WTC11 (cell line): ENCODE measurements around the gene CPD. TPM values are rescaled to one million over a fixed set of nuclear protein-coding genes. Genes with fewer than 3 reads are reported as not detected.

Source experiments
- ATAC-seq: fragments of 200-7000 bp; cut with Tn5 transposase; 2 replicates; pipeline ENCODE4 v1.10.0; 2021; ENCODE audit warnings: mild to moderate bottlenecking, moderate library complexity
- CTCF ChIA-PET: fragments of 300-600 bp; sonication (Branson Sonifier 250); formaldehyde crosslinking; loops from one replicate; lab custom pipeline; 2021; ENCODE audit warnings: antibody characterized with exemption; lab: Charles Lee
- POLR2A ChIA-PET: fragments of 350-600 bp; sonication (Branson Sonifier 250); formaldehyde crosslinking; loops from one replicate; lab custom pipeline; 2021; ENCODE audit warnings: antibody characterized with exemption; lab: Charles Lee
- DNase-seq: peaks from one replicate; pipeline ENCODE4 v3.0.0; 2021; ENCODE audit warnings: low spot score
- H3K27ac Mint-ChIP-seq: 2 replicates; pipeline ENCODE4 v1.8.0; 2021; ENCODE audit warnings: mixed read lengths
- H3K27me3 Mint-ChIP-seq: 2 replicates; pipeline ENCODE4 v1.8.0; 2021; ENCODE audit warnings: low read depth, mild to moderate bottlenecking, moderate library complexity, mixed read lengths
- H3K36me3 Mint-ChIP-seq: 2 replicates; pipeline ENCODE4 v1.8.0; 2021; ENCODE audit warnings: mixed read lengths
- H3K4me1 Mint-ChIP-seq: 2 replicates; pipeline ENCODE4 v1.8.0; 2022; ENCODE audit warnings: mixed read lengths
- H3K4me3 Mint-ChIP-seq: 2 replicates; pipeline ENCODE4 v1.8.0; 2021; ENCODE audit warnings: mild to moderate bottlenecking, moderate library complexity, mixed read lengths
- H3K9me3 Mint-ChIP-seq: 2 replicates; pipeline ENCODE4 v1.8.0; 2021; ENCODE audit warnings: mixed read lengths
- ATF6 ChIP-seq: sonication (generic); formaldehyde crosslinking; IDR thresholded peaks from 2 replicates; pipeline ENCODE4 v1.8.1; 2023; ENCODE audit warnings: mild to moderate bottlenecking, missing genetic modification reagents
- ELF4 ChIP-seq: sonication (generic); formaldehyde crosslinking; IDR thresholded peaks from 2 replicates; pipeline ENCODE4 v1.8.1; 2022; ENCODE audit warnings: low read depth, mild to moderate bottlenecking, moderate library complexity, missing genetic modification reagents
- ERG ChIP-seq: fragments of 250-450 bp; sonication (Bioruptor Pico); IDR thresholded peaks from 2 replicates; pipeline ENCODE4 v1.8.0; 2021; ENCODE audit warnings: mild to moderate bottlenecking
- FOXK1 ChIP-seq: sonication (generic); formaldehyde crosslinking; IDR thresholded peaks from 2 replicates; pipeline ENCODE4 v1.8.0; 2022; ENCODE audit warnings: mild to moderate bottlenecking, moderate library complexity, missing genetic modification reagents
- FOXP4 ChIP-seq: sonication (generic); formaldehyde crosslinking; IDR thresholded peaks from 2 replicates; pipeline ENCODE4 v1.8.0; 2022; ENCODE audit warnings: mild to moderate bottlenecking, missing genetic modification reagents
- GRHL2 ChIP-seq: fragments of 250-450 bp; sonication (Bioruptor Pico); IDR thresholded peaks from 2 replicates; pipeline ENCODE4 v1.8.0; 2022; ENCODE audit warnings: mild to moderate bottlenecking, moderate library complexity; ENCODE audit not compliant: insufficient replicate concordance, severe bottlenecking
- JUN ChIP-seq: sonication (generic); formaldehyde crosslinking; IDR thresholded peaks from 2 replicates; pipeline ENCODE4 v1.8.0; 2023; ENCODE audit warnings: mild to moderate bottlenecking, missing genetic modification reagents
- NFYB ChIP-seq: sonication (generic); formaldehyde crosslinking; conservative IDR thresholded peaks from 2 replicates; pipeline ENCODE4 v1.8.0; 2022; ENCODE audit warnings: low read depth, missing genetic modification reagents
- NR2C2 ChIP-seq: sonication (generic); formaldehyde crosslinking; IDR thresholded peaks from 2 replicates; pipeline ENCODE4 v1.8.0; 2022; ENCODE audit warnings: mild to moderate bottlenecking, missing genetic modification reagents
- SMAD4 ChIP-seq: sonication (generic); formaldehyde crosslinking; IDR thresholded peaks from 2 replicates; pipeline ENCODE4 v1.8.0; 2022; ENCODE audit warnings: mild to moderate bottlenecking, missing genetic modification reagents
- TEAD1 ChIP-seq: sonication (generic); formaldehyde crosslinking; IDR thresholded peaks from 2 replicates; pipeline ENCODE4 v1.8.0; 2022; ENCODE audit warnings: mild to moderate bottlenecking, missing genetic modification reagents
- TP53 ChIP-seq: sonication (generic); formaldehyde crosslinking; IDR thresholded peaks from 2 replicates; pipeline ENCODE4 v1.8.1; 2023; ENCODE audit warnings: mild to moderate bottlenecking, missing genetic modification reagents
- ZNF121 ChIP-seq: sonication (generic); formaldehyde crosslinking; IDR thresholded peaks from 2 replicates; pipeline ENCODE4 v1.8.0; 2023; ENCODE audit warnings: missing genetic modification reagents
- ZNF219 ChIP-seq: sonication (generic); formaldehyde crosslinking; IDR thresholded peaks from 2 replicates; pipeline ENCODE4 v1.8.0; 2023; ENCODE audit warnings: missing genetic modification reagents, mild to moderate bottlenecking, borderline replicate concordance
- ZNF263 ChIP-seq: sonication (generic); formaldehyde crosslinking; IDR thresholded peaks from 2 replicates; pipeline ENCODE4 v1.8.1; 2022; ENCODE audit warnings: low read depth, mild to moderate bottlenecking, moderate library complexity, missing genetic modification reagents
- ZNF423 ChIP-seq: fragments of 250-450 bp; sonication (Bioruptor Pico); IDR thresholded peaks from 2 replicates; pipeline ENCODE4 v2.1.2; 2022; ENCODE audit warnings: mild to moderate bottlenecking, moderate library complexity
- total RNA-seq: library from RNA; stranded (reverse); gene quantifications from 3 replicates; pipeline ENCODE4 v1.2.3, GENCODE V29; 2021
- TF ChIP-seq, protein P1 (sequence below): fragments of 250-450 bp; sonication (Bioruptor Pico); conservative IDR thresholded peaks from 2 replicates; pipeline ENCODE4 v1.9.0; 2021; ENCODE audit warnings: mild to moderate bottlenecking
- TF ChIP-seq, protein P2 (sequence below): sonication (generic); formaldehyde crosslinking; IDR thresholded peaks from 2 replicates; pipeline ENCODE4 v1.8.0; 2022; ENCODE audit warnings: mild to moderate bottlenecking, missing genetic modification reagents
- TF ChIP-seq, protein P3 (sequence below): sonication (generic); formaldehyde crosslinking; IDR thresholded peaks from 2 replicates; pipeline ENCODE4 v1.8.0; 2022; ENCODE audit warnings: mild to moderate bottlenecking, missing genetic modification reagents

The CPD gene
- total RNA-seq, 1 experiment from 2014 or later = 36.1 TPM

- CTCF ChIA-PET = no interaction called here
- H3K36me3 Mint-ChIP-seq = peaks cover 4% of the 10 kb centered on the region
- POLR2A ChIA-PET = no interaction called here
- ATAC-seq (no peak), DNase-seq (no peak)
- H3K4me3 Mint-ChIP-seq = no peak overlapping the region
- peaks cover 16% of the 10 kb centered on the region for H3K4me1 Mint-ChIP-seq
- H3K27me3 Mint-ChIP-seq = no peaks in the 10 kb centered on the region
- TF ChIP-seq ZNF121 (CRISPR knock-in tag) = no peak
- TF ChIP-seq GRHL2 (CRISPR knock-in tag) = no peak
- no peak for TF ChIP-seq ZNF423 (CRISPR knock-in tag)
- TF ChIP-seq FOXK1 = no peak
- TF ChIP-seq ZNF219 (CRISPR knock-in tag) = no peak
- TF ChIP-seq, protein P1, sequence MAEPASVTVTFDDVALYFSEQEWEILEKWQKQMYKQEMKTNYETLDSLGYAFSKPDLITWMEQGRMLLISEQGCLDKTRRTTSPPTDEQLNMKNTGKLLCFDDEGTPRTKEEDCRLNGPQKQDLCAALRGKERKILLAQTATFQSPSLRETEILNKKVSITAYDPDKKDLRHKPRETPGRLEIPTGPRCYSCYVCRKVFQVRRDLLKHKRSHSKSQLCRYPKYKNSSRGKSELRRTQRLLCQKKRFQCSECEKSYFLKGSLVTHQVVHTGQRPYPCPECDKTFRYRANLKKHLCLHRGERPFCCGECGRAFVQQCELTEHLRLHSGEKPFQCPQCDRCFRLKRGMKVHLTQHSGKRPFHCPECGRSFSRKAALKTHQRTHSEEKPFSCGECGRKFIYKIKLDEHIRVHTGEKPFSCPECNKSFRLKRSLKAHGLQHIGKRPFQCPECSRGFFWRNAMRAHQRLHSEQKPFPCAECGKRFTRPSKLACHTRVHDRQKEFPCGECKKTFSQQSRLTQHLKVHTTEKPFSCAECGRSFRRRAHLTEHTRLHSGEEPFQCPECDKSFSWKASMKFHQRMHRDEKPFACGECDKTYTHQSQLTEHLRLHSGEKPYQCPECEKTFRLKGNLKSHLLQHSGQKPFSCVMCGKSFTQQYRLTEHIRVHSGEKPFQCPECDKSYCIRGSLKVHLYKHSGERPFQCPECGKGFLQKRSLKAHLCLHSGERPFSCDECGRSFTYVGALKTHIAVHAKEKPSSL (CRISPR knock-in tag) = no peak
- no peak for TF ChIP-seq ELF4 (CRISPR knock-in tag)
- no peak for TF ChIP-seq TP53 (CRISPR knock-in tag)
- TF ChIP-seq ERG (CRISPR knock-in tag) = no peak
- no peak for TF ChIP-seq JUN
- TF ChIP-seq, protein P2, sequence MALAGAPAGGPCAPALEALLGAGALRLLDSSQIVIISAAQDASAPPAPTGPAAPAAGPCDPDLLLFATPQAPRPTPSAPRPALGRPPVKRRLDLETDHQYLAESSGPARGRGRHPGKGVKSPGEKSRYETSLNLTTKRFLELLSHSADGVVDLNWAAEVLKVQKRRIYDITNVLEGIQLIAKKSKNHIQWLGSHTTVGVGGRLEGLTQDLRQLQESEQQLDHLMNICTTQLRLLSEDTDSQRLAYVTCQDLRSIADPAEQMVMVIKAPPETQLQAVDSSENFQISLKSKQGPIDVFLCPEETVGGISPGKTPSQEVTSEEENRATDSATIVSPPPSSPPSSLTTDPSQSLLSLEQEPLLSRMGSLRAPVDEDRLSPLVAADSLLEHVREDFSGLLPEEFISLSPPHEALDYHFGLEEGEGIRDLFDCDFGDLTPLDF = no peak
- TF ChIP-seq, protein P3, sequence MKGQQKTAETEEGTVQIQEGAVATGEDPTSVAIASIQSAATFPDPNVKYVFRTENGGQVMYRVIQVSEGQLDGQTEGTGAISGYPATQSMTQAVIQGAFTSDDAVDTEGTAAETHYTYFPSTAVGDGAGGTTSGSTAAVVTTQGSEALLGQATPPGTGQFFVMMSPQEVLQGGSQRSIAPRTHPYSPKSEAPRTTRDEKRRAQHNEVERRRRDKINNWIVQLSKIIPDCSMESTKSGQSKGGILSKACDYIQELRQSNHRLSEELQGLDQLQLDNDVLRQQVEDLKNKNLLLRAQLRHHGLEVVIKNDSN (CRISPR knock-in tag) = no peak
- TF ChIP-seq NR2C2 (CRISPR knock-in tag) = no peak
- TF ChIP-seq TEAD1 (CRISPR knock-in tag) = no peak
- no peak for TF ChIP-seq ZNF263 (CRISPR knock-in tag)
- H3K9me3 Mint-ChIP-seq = no peaks in the 10 kb centered on the region
- no peak overlapping the region for H3K27ac Mint-ChIP-seq
Observed at GRCh38 chr17:30421592-30421991, 42.9 kb downstream of the CPD start.

DNA sequence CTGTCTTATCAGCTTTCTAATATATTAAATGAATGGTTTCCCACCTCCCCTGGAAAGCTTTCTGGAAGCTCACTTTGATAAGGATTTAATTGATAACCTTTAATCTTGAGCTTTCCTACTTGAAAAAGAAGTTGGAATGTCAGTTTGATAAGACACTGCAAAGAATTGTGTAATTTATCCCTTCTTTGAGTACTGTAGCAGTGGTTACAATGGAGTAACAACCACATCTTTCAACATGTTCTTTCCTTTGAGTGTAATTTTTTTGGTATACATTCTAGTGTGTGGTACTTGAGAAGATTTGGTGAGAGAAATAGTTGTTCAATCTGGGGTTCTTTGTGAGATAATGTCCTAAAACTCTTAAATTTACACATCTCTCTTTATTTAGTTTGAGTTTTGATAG lies 43.4 kb downstream of the CPD start:
- DNase-seq (no peak), ATAC-seq (no peak)
- Mint-ChIP-seq H3K27ac (no peak overlapping the region), H3K36me3 (peaks cover 4% of the 10 kb centered on the region), H3K9me3 (no peaks in the 10 kb centered on the region), H3K27me3 (no peaks in the 10 kb centered on the region), H3K4me1 (peaks cover 16% of the 10 kb centered on the region), H3K4me3 (no peak overlapping the region)
- ChIA-PET POLR2A (no interaction called here), CTCF (no interaction called here)
- TF ChIP-seq SMAD4 (no peak), JUN (no peak), NFYB (CRISPR knock-in tag) (no peak), ATF6 (no peak), FOXP4 (no peak)
